GM18907 (cell line): ENCODE measurements around the gene SH3D19.
"Not testable (repeated sequence)": the region's sequence is repeated elsewhere in the genome, so short reads cannot be mapped to it uniquely, and the experiment has no call there.

Source experiments
- ATAC-seq: cut with Tn5 transposase; IDR thresholded peaks from one replicate; pipeline ENCODE4 v1.9.1; 2021; ENCODE audit warnings: mild to moderate bottlenecking, moderate library complexity; ENCODE audit not compliant: unreplicated experiment

Gene SH3D19

DNA sequence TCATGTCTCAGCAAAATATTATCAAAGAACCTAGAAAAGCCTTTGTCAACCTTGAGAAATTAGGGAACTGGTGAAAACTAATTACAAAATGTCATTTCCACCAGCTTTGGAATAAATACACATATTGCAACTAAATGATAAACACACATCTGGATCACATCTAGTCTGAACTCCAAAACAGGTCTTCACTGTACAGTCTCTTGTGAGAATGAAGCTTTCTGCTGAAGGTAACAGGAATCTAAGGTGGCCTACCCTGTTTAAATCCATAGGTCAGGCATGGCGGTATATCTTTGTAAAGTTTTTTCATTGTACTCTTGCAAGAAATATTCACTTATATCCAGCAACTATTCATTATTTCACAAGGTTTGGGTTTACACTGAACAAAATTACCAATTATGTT lies 1.7 kb downstream of the SH3D19 start:
- no peak for ATAC-seq

- ATAC-seq = no peak
Measured at GRCh38 chr4:151322570-151322969, 2.8 kb downstream of the SH3D19 start.

GRCh38 chr4:151322161-151322560 lies 3.2 kb downstream of the SH3D19 start:
- not testable (repeated sequence) for ATAC-seq

GRCh38 chr4:151321586-151321985 lies 3.8 kb downstream of the SH3D19 start:
- ATAC-seq = no peak

DNA sequence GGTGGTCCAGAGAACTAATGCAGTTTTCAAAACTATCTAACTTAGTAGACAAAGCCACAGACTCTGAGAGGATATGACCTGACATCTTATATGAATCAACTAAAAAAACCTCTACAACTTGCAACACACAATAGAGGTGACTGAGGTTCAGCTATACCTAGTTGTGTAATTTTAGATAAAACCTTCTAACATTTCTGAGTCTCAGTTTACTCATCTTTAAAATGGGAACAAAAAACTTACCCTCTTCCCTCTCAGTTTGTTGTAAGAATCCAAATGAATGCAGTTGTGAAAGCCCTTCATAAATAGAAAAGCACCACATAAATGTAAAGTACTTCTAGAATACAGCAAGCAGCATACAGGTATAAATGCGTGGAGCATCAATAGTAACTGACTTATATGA lies 5.9 kb downstream of the SH3D19 start:
- no peak for ATAC-seq

- no peak for ATAC-seq
Measured at GRCh38 chr4:151318307-151319006, 6.9 kb downstream of the SH3D19 start.

- no peak for ATAC-seq
Measured at GRCh38 chr4:151316645-151317044, 8.8 kb downstream of the SH3D19 start.

- no peak for ATAC-seq
Measured at GRCh38 chr4:151315212-151315886, 10.1 kb downstream of the SH3D19 start.

DNA sequence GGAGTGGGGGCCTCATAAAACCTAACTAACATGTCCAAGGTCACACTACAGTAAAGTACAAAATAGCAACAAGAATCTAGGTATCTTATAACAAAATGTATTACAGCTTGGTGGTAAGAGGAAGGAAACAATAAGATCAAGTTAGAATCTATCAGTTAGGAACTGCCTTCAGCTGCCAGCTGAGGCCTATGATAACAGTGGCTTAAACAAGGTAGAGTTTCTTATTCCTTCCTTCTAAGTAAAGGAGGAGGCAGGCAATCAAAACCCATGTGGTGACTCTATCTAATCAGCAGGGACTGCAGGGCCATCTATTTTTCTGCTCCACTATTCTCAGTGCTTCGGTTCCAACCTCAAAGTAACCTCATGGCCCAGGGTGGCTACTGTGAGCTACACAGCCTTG lies 10.9 kb downstream of the SH3D19 start:
- no peak for ATAC-seq

- no peak for ATAC-seq
Measured at GRCh38 chr4:151314010-151314355, 11.4 kb downstream of the SH3D19 start.

- no peak for ATAC-seq
Measured at GRCh38 chr4:151313306-151314009, 11.9 kb downstream of the SH3D19 start.

DNA sequence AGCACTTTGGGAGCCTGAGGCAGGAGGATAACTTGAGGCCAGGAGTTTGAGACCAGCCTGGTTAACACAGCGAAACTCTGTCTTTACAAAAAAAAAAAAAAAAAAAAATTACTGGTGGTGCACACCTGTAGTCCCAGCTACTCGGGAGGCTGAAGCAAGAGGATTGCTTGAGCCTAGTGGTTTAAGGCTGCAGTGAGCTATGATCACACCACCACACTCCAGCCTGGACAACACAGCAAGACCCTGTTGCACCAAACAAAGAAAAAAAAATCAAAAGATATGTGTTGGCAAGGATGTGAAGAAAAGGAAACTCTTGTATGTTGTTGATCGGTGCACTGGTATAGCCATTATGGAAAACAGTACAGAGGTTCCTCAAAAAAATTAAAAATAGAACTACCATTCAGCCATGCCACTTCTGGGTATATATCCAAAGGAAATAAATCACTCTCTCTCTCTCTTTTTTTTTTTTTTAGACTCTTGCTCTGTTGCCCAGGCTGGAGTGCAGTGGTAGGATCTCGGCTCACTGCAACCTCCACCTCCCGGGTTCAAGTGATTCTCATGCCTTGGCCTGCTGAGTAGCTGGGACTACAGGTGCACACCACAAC lies 15.2 kb downstream of the SH3D19 start:
- no peak for ATAC-seq

DNA sequence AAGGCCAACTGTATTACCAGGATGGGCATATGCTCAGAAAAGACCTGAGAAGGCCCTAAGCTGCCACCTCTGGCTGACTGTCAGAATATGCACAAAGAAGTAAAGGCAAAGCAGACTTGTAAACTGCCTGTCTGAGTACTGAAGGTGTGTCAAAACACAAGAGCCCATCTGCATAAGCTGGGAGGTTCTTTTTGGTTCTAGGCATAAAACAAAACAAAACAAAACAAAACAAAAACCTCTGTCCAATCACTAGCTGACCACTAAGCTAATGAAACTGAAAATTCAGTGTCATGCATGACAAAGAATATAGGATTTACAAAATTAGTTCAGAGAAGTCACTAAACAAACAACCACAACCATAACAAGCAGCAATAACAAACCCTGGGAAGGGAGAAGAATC lies 20.6 kb downstream of the SH3D19 start:
- peak; percentile 77 for ATAC-seq

DNA sequence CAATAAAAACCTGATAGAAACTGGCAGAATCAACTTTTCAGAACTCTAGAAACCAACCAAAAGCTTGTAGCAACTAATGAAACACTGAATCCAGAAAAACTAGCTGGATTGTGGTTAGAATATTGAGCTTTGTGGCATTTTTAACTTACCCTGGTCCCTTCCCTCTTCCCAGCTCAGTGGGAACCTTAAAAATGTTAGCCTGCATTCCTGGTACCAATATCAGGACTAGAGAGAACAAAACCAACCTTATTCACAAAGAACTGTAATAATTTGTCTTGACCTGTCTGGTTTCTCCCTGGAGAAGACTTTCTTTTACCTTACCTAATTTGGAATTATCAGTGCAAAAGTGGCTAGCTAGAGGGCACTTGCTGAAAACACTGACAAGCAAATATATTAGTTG lies 21.2 kb downstream of the SH3D19 start:
- no peak for ATAC-seq

DNA sequence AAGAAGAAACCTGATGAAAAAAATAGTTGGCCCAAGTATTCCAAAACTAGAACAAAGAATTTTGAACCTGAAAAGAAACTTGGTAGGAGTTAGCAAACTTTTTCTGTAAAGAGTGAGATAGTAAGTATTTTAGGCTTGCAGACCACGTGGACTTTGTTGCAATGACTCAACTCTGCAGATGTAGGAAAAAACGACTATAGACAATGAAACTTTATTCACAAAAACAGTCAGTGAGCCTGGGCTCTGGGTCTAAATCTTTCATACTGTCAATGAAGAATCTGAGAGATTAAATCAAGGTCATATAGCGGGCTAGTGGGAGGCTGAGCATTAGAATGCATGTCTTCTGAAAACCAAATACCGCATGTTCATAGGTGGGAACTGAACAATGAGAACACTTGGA lies 23.0 kb downstream of the SH3D19 start:
- no peak for ATAC-seq

DNA sequence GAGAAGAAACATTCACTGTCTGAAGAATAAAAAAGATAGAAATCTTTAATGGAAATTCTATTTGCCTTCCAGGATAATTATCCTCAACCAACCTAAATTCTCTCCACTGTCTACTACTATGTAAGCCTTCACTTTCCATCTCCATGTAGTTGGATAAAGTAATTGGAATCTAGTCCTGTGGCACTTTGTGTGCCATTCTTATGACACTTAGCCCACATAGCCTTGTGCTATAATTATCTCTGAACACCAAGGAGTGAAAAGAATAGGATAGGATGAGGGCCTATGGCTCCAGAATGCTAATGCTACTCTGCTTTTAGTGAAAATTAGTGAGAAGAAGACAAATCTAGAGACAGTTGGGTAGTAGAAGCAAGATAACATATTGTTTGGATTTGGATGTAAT lies 28.2 kb downstream of the SH3D19 start:
- ATAC-seq = no peak

- no peak for ATAC-seq
Measured at GRCh38 chr4:151296227-151296626, 29.2 kb downstream of the SH3D19 start.

DNA sequence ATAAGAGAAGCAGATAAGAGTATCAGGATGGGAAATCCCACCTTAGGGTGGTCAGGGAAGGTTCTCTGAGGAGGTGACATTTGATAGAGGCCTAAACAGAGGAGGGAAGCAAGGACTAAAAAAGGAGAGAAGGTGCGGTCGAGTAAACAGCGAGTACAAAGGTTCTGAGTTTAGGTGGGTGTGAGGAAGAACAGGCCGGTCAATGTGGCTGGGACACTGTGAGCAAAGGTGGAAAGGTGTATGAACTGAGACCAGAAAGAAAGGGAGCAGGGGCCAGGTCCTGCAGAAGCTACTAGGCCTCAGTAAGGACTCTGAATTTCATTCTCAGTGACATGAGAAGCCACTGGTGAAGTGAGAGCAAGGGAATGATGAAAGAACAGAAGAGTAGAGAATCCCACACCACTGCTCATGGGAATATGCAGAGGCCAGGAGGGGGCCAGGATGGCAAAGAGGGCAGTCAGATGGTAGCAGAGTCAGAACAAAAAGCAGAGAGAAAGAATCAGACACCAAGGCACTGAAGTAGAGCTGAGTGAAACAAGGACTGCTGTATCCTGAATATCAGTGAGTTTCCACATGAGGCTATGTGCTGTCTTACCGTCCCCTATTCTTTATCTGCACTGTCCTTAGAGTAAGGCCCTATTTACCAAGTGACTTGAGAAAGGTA lies 30.4 kb downstream of the SH3D19 start:
- ATAC-seq = no peak

DNA sequence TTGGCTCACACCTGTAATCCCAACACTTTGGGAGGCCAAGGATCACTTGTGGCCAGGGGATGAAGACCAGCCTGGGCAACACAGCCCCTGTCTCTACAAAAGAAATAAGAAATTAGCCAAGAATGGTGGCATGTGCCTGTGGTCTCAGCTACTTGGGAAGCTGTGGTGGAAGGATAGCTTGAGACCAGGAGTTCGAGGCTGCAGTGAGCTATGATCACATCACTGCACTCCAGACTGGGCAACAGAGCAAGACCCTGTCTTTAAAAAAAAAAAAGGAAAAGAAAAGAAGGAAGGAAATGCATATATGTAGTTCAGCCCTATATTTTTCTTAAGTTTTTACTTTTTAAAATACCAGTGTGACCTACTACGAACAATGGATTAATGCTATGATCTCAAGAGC lies 33.4 kb downstream of the SH3D19 start:
- ATAC-seq = no peak

DNA sequence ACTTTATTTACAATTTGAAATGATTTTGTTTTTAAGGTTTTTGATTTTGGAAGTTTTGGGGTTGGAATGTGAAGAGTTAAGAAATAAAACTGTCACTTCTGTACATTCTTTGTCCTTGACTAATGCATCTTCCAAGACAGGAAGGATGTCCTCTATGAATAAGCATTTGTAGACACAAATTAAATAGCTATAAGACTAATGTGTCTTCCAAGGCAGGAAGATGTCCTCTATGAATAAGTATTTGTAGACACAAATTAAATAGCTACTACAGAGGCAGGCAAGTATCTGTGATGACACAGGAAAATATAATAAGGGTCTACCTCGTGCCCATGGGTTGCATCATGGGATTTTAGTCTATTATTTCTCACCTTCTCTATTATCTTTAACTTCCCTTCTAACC lies 33.9 kb downstream of the SH3D19 start:
- ATAC-seq = no peak

GRCh38 chr4:151287409-151287808 lies 38.0 kb downstream of the SH3D19 start:
- no peak for ATAC-seq
